GM19438 (cell line): ENCODE results near the gene C11orf71.

Source experiments
- ATAC-seq: cut with Tn5 transposase; IDR thresholded peaks from one replicate; pipeline ENCODE4 v1.9.1; 2021; ENCODE audit warnings: low read depth; ENCODE audit not compliant: unreplicated experiment

The C11orf71 gene

GRCh38 chr11:114400915-114401223, 558 bp upstream of the C11orf71 start:
- no peak for ATAC-seq

- ATAC-seq = peak; percentile 27
Measured at GRCh38 chr11:114399490-114400215, 658 bp downstream of the C11orf71 start.

GRCh38 chr11:114398303-114398920, 1.9 kb downstream of the C11orf71 start:
- ATAC-seq = no peak

- ATAC-seq = no peak
Measured at GRCh38 chr11:114397349-114397982, 2.8 kb downstream of the C11orf71 start.

GRCh38 chr11:114396916-114397315, 3.4 kb downstream of the C11orf71 start:
- ATAC-seq = no peak

GRCh38 chr11:114395736-114396135, 4.6 kb downstream of the C11orf71 start:
- no peak for ATAC-seq

- ATAC-seq = no peak
Measured at GRCh38 chr11:114392735-114393667, 7.3 kb downstream of the C11orf71 start.

- ATAC-seq = no peak
Measured at GRCh38 chr11:114386545-114386944, 13.8 kb downstream of the C11orf71 start.

GRCh38 chr11:114386131-114386530, 14.2 kb downstream of the C11orf71 start:
- no peak for ATAC-seq

- no peak for ATAC-seq
Measured at GRCh38 chr11:114384487-114384886, 15.8 kb downstream of the C11orf71 start.

- ATAC-seq = no peak
Measured at GRCh38 chr11:114382509-114382908, 17.8 kb downstream of the C11orf71 start.

GRCh38 chr11:114379394-114380069, 20.8 kb downstream of the C11orf71 start:
- ATAC-seq = no peak

GRCh38 chr11:114377612-114378267, 22.6 kb downstream of the C11orf71 start:
- ATAC-seq = no peak

GRCh38 chr11:114375052-114375451, 25.3 kb downstream of the C11orf71 start:
- ATAC-seq = no peak

GRCh38 chr11:114368918-114369680, 31.2 kb downstream of the C11orf71 start:
- ATAC-seq = no peak

GRCh38 chr11:114367244-114367957, 32.9 kb downstream of the C11orf71 start:
- no peak for ATAC-seq

GRCh38 chr11:114366331-114367243, 33.7 kb downstream of the C11orf71 start:
- ATAC-seq = no peak
